ENCODE measurements around the gene RGMB.
A peak's percentile ranks its signal among the peaks of the same experiment; 100 is the strongest.

The RGMB gene

DNA sequence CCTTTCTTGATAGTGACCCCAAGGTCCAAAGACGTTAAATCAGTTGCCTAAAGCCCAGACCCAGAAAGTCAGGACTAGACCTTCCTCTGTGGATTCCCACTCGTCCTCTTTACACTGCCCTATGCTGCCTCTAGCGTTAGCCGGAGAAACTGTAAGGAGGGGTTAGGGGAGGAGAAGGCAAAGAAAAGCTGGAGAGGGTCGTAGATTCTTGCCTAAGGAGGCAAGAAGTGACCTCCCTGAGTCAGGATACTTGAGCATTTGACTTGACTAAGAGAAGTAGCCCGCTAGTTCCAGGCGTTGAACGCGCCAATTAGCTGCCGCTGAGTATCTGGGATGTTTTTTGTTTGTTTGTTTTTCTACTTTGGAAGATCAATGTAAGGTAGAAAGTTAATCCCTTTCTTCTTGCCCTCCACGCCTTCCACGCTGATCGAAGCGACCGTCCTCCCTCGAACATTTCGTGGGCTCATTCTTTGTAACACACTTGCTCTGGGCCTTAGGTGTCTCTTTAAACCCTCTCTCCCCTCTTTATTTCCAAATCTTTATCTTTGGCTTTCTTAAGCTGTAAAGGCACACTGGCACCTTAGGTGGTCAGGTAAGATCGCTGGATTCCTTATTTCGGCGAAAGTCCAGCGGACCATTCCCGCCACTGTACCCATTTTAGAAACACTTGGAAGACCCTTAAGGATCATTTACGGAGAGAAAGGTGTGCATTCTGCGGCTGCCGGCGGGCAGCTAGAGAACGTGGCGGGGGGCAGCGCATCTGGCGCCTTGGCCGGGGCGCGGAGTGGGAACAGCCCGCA, 5.1 kb upstream of the RGMB start:
- peak; percentile 26 to 57 (median 46) for DNase-seq

DNA sequence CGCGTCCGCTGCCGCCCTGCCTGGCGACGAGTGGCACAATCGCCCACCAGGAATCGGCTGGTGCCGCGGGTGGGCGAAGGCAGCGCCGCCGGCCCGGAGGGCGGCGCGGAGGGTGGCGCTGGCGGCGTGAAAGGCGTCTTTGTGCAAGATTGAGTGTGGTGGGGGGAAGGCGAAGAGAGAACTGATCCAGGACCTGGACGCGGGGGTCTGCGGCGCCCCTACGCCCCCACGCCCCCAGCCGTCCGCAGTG, 4.6 kb upstream of the RGMB start:
- no peak for DNase-seq

DNA sequence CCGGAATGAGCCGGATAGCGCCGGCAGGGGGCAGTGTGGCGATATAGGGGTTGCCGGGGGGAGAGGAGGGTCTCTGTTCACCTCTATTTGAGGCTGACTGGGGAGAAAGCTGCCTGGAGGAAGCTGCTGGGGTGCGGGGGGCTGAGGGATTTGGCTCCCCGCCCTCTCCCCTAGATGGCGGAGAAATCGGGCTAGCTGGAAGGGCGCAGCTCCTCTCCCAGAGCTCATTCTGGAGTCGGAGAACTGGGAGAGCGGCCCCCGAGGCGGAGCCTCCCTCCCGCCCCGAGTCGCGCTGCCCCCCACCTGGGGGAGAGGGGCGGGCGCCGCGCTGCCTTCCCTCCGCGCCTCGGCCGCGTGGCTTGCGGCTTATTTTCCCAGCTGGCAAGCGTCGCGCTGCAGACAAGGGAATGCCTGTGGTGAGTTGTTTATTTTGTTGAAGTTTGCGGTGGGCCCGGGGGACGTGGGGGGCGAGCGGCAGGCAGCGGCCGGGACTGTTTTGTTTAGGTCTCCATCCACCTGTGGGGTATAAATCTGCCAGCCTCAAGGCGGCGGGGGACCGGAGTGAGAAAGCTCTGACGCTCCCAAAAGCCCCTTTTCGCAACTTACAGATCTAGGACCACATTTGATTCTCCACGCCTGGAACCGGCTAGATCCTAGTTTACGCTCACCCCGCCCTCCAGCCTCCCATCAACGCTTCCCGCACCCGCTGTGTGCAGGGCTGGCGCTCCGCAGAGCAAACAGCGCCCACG, 4.1 kb upstream of the RGMB start:
- DNase-seq = peak in 3 of 4 experiments; percentile 1 to 50 (median 32)

DNA sequence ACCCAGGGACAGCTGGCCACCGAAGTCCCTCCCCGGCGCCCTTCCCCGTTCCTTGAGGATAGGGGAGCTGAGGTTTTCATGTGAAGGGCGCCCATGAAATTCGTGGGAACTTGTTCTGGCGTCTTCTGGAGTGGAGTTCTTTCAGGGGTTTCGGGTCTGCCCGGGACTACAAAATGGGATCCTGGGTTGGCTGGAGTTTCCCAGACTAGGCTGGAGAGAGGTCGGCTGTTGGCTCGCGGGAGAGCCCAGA, 3.6 kb upstream of the RGMB start:
- peak in 1 of 4 experiments; percentile 26 for DNase-seq

DNA sequence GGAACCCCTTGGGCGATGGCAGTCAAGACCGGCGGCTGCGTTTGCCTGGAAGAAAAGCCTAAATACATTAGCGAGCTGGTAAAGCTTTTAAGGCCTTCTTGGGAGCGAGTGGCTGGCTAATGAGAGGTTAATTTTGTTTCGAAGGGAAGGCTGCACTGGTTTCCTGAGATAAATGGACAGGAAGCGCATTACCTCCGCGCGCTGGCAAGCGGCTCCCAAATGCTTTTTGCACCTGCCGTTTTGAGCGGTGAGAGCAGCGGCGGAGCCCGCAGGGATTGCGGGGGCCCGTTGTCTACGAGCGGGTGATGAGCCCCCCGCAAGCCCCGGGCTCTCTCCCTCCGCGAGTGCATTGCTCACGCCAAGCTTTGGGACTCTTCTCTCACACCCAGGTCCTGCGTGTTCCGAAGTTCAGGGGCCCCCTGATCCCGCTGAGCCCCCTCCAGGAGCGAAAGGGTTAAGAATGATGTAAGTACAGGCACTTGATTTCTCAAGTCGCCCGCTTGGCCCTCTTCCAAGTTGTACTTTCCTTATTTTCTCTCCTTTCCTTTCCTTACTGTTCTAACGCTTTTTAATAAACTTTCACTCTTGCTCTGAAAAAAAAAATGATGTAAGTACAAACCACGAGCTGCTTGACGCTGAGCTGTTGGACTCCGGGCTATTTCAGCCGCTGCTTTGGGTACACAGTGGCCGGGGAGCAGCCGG, 3.1 kb upstream of the RGMB start:
- DNase-seq = peak; percentile 39 to 56 (median 52)

DNA sequence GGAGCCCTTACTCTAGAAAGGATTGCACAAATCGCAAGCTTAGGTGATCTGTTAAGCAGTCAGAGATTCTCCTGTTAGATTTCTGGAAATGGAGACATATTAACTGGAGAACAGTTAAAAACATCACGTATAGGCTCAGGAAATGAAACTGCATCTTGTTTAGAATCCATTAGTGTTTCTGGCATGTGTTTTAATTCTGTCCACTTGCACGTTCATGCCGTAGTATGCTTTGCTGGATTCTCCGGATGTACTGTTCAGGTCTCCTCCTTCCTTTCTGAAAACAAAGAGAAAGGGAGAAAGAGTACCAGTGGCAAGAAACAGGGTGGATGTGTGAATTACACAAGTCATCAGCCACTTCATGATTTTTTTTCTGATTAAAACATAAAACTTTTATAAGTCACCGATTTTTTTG, 2.5 kb upstream of the RGMB start:
- DNase-seq = peak in 1 of 4 experiments; percentile 10

DNA sequence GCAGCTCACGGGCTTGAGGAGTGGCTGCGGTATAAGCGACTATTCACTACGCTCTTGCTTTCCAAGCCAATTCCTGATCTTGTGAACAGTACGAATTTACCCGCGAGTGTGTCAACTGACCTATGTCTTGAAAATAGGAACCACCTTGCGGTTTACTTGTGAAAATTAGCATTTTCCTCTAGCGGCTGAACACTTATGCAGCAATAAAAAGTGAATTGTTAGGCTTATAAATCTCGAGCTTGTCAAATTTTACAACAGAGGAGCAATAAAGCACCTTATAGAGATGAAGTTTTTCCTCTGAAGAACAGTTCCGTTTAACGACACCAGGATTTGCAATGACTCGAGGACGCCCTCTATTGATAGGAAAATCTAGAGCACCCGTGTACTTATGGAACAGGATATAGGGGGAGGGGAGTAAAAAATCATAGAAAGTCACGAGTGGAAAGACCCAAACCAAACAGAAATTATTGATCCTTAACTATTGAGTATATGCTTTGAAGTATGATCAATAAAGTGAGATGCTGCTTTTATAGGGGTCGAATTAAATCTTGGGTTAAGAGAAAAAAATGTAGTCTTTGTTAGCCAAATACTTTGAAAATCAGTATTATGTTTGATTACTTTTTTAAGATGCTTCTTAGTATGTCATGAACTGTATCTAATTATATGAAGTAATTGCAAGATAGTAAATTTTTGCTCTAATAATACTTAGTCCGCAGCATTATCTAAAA, 1.9 kb upstream of the RGMB start:
- peak; percentile 83 to 92 (median 84) for DNase-seq

DNA sequence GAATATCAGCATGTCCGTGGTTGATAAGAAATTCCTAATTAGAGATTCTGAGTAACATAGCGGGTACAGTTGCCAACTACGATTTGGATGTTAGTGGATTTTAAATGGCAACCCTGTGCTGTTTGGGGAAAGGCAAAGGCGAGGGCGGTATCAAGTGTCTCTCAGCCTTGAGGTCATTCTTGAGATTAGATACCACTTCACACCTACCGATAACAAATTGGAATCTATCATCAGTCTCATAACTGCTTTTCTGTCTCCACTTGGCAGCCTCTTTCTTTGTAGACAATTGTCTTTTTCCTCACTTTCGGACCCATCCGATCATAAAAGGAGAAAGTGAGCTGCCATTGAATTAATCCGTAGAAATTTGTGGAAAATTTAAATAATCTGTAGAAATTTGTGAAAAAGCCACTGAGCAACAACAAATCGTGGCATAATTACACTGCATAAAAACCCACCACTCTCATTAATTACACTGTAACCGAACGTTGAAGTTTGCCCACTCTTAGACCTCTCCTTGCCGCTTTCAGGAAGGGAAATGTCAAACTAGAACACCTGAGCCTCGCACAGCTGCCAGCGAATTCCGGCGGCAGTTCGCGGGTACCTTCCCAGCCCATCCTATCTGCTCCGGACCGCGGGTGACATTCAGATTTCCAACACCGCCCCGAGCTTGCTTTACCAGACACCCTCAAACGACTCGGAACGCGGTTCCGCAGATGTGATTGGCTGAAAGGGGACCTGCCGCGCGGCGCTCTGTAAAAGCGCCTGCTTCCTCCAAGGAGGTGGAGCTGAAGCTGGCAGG, 849 bp upstream of the RGMB start:
- DNase-seq = peak in 3 of 4 experiments; percentile 33 to 54 (median 49)

DNA sequence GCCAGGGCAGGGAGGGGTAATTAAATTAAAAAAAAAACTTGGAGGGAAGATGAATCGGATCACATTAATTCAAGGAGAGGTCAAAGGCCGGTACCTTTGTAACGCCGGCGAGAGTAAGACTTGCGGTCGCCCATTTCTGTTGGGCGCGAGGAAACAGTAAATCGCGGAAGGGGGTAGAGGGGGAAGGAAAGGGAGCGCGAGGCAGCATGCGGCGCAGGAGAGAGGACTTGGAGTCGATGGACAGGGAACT, 324 bp upstream of the RGMB start:
- no peak for DNase-seq

DNA sequence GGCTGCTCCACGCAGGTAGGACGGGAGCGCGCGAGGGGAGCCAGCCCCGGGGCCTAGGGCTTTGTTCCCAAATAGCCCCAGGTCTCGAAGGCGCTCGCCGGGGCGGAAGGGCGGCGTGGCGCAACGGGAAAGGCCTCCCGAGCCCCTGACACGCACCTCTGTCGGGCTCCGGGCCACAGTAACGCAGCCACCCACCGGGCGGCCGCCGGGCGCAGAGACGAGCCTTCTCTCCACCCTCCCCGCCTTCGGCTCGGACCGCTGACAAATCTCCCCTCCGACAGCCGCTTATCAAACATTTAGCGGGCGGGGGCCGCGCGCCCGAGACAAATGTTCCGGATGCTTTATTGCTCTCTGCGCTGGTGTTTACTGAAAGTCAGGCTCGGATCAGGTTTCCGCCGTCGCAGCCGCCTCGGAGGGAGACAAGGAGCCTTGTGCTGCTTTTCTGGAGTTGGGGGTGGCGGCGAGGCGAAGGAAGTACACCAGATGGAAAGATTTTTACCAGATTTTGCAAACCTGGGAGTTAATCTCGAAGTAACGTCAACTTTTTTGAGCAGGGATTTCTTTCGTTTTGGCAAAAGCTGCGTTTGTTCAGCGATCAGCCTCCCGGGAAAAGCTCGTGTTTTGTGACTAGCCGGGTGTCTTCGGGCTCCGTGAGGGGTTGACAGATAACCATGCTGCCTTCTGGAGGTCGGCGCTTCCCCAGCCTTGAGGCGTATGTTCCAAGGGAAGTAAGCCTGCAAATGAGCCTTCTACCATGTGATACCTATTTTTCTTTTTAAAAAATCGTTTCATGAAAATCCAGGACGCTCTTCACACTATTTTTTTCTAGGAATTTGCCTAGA, 950 bp downstream of the RGMB start:
- DNase-seq = peak; percentile 11 to 50 (median 24)

DNA sequence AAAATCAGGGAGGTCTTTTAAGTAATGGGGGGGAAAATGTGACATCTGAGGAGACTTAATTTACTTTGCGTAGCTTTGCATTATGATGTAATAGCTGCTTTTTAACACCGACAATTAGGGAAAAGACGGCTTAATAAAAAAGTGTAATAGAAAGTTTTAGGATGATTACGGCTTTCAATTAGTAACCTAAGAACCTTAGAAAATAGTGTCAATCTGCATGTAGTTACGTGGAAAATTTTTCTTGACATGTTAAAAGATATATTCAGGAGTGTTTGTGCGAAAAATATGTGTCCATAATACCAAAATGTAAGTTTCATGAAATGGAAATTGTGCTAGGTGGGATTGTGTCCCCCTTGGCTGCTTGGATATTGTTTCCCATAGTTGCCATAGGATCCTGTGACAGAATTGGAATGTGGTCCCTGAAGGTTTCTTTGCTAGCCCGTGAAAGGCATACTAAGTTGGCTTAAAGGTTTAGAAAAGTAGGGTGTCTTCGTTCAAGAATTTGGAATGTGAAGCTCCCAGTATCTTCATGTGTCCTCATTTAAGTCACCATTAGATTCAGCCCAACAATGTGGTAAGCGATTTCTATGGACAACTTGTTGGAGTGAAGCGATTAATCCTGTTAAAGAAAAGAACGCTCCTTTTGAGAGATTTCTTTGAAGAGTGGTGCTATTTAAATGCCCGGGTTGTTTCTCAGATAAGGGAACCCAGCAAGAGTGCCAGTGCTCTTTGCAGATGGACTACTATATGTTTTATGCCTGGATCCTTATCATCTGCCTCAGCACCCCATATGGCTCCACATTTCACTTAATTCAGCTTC, 2.0 kb downstream of the RGMB start:
- DNase-seq = no peak

DNA sequence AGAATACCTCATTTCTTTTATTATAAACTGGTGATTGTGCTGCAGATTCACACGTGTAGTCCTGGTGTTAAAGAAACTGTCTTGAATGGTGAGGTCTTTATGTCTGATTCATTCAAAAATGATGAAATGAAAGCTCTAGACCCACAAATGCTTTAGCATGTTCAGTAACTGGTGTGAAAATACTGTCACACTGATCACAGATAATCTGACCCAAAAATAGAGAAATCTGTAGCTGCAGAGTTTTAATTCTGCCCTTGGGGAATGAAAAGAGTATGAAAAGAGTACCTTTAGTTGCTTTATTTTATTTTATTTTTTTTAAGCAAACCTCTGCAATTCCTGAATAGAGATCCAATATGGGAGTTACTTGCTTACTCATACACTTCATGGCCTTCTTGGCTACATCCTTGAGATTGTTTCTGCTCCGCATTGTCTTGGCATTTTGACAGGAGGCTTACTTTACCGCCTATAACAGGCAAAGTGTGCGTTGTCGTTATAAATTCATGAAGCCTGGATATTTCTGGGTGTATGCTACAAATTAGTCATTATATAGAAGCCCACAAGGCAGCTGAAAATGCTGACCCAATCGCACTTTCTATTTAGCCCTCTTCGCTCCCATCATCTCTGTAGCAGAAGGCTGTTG, 2.7 kb downstream of the RGMB start:
- DNase-seq = no peak

DNA sequence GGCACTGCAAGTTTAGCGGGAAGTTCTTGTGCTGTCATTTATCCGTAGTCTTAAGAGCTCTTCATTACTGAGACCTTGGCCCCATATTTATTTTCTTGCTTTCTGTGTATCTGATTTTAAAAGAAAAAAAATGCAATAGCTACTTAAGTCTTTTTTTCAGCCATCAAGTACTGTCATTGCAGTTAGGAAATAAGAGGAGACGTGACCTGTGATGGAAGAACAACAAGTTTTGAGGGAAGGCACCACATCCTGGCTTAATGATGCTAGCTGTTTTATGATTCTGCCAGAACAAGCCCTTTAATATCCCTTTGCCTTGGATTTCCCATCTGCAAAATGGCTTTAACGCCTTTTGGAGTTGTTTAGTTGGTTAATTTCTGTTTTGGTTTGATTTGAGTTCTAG, 3.8 kb downstream of the RGMB start:
- DNase-seq = no peak

DNA sequence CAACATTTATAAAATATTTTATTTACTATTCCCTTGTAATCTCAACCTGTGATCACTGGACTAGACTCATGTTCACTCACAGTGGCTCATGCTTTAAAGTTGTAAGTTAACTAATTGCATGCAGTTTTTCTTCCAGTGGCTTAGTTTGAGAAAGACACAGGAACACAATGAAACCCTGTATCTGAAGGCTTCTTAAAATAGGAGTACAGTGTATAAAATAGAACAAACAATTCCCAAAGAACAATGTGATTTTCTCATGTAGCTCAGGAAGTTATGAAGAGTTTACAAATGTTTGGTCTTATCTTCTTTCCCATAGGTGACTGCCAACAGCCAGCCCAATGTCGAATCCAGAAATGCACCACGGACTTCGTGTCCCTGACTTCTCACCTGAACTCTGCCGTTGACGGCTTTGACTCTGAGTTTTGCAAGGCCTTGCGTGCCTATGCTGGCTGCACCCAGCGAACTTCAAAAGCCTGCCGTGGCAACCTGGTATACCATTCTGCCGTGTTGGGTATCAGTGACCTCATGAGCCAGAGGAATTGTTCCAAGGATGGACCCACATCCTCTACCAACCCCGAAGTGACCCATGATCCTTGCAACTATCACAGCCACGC, 5.9 kb downstream of the RGMB start:
- DNase-seq = no peak

DNA sequence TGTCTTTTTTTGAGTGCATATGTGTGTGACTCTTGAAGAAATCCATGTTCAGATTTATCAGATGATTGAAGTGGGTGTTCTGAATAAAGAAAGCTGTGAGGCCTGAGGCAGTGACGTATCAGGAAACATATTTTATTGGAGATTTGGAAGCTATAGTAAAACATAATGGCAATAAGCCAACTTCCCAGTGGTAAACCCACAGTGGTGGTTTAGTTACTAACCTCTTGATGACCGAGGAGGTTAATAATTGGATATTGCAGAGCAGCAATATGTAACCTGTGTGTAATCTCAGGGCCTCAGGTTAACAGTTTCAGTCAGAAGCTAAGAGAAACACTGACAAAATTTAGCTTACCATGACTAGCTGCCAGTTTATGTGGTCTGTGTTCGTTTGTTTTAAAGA, 6.9 kb downstream of the RGMB start:
- no peak for DNase-seq

DNA sequence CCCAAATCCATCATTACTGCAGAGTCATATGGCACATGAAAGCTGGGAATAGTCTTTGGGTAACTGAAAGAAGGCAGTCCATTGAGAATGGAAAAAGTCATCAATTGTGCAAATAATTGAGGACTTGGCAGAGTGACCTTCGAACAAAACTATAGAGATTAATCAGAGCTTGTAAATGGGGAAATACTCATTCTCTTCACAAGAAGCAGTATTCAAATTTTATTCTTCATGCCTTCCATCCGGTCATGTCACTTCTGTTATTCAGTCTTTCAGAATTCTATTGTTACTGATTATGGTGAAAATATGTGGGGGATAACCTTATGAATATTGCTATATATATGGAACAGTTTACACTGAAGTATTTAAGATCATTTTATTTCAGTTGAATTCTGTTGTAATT, 8.1 kb downstream of the RGMB start:
- DNase-seq = no peak

DNA sequence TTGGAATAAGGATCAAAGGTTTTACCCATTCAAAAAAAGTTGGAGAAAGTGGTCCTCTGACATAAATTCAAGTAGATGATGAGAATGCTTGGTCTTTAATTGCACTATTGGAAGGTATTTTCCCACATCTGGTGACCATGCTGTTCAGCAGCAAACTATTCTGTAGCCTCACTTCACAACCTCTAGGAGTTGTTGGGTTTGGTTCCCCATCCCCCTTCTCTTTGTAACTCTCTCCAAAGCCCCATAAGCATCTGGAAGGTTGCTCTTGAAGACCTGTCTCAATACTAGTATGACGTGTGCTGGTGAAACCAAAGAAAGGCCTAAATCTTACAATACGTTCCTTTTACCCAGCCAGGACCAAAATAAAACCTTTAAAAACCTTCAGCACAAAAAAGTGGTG, 8.5 kb downstream of the RGMB start:
- no peak for DNase-seq

DNA sequence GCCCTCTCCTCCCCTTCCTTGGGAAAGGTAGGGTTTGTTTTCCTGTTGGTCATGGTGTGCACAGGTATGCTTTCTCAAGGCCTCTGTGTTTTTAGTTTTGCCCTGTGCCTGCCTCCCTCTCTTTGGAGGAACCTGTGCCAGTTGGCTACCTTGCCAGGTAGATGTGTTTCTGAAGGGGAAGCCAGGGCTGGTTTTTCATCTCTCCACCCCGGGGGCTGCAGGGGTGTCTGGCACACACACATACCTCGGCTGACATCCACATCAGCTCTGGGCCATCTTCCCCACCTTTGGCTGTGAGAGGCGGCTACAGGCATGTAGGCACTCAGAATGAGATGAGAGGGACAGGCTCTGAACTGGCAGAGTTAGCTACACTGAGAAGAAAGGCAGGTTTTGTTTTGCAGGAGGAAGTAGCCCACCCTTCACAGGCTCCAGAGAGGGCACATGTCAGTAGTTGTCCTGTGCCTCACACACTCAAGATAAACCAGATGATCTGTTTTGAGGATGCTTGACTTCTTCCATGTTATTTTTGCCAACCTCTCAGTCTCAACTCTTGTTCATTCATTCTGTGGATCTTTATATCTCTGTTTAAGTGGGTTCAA, 9.7 kb downstream of the RGMB start:
- no peak for DNase-seq

DNA sequence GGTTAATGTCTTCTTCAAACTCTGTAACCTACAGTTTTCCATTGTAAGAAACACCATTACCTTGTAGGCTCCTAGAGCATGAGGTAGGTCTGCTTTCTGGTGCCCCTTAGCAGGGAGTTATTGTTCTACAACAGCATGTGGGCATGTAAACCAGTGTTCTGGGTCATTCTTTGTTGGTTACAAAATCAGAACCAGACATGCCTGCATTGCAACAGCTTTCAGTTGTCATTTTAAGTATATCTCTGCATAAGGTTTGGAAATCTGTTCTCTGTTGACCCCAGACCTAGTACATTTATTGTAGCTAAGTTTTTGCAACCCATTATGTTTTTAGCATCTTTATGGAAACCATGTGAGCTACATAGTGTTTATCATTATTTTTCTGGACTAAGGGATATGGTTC, 10.9 kb downstream of the RGMB start:
- no peak for DNase-seq

DNA sequence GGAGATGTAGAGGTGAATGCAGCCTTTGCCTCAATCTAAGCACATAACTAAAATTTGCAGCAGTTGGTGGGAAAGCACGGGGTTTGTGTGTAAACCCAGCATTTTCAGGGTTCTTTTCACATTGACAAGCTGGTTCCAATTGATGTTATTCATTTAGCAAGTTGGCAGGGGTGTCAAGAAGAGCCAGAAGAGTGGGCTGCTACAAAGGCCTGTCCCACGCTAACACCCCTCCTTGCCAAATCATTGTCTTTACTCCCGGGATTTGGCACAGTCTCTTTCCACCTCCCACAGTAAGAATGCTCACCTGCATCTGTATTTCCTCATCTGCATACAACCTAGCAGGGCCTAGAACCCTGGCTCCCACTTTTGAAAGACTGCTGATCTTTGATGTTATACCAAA, 11.8 kb downstream of the RGMB start:
- no peak for DNase-seq

Data from suppressor macrophage (primary cell).